Effector CD8-positive, alpha-beta T cell (primary cell): ENCODE results near the gene MAST1.
"Not testable (repeated sequence)": the region's sequence is repeated elsewhere in the genome, so short reads cannot be mapped to it uniquely, and the experiment has no call there.

ENCODE experiments used
- DNase-seq: peaks from one replicate; lab custom pipeline; 2025; lab: John Stamatoyannopoulos, UW

MAST1 gene

GRCh38 chr19:12840091-12841079, 2.1 kb downstream of the MAST1 start:
- peak; percentile 19 for DNase-seq

- DNase-seq = no peak
Observed at GRCh38 chr19:12841094-12841493, 2.8 kb downstream of the MAST1 start.

- no peak for DNase-seq
Observed at GRCh38 chr19:12842511-12842910, 4.2 kb downstream of the MAST1 start.

- no peak for DNase-seq
Observed at GRCh38 chr19:12843328-12843727, 5.0 kb downstream of the MAST1 start.

- no peak for DNase-seq
Observed at GRCh38 chr19:12843999-12844732, 5.9 kb downstream of the MAST1 start.

GRCh38 chr19:12846613-12847012, 8.3 kb downstream of the MAST1 start:
- DNase-seq = not testable (repeated sequence)

GRCh38 chr19:12847159-12848139, 9.1 kb downstream of the MAST1 start:
- DNase-seq = peak; percentile 79

GRCh38 chr19:12856653-12857052, 18.3 kb downstream of the MAST1 start:
- DNase-seq = no peak

GRCh38 chr19:12858041-12858928, 20.0 kb downstream of the MAST1 start:
- no peak for DNase-seq

- DNase-seq = no peak
Observed at GRCh38 chr19:12859546-12859945, 21.2 kb downstream of the MAST1 start.

- no peak for DNase-seq
Observed at GRCh38 chr19:12864143-12864542, 25.8 kb downstream of the MAST1 start.

- DNase-seq = no peak
Observed at GRCh38 chr19:12864721-12865715, 26.7 kb downstream of the MAST1 start.

- no peak for DNase-seq
Observed at GRCh38 chr19:12865746-12866415, 27.6 kb downstream of the MAST1 start.

GRCh38 chr19:12866416-12867119, 28.3 kb downstream of the MAST1 start:
- DNase-seq = no peak

GRCh38 chr19:12867120-12868099, 29.1 kb downstream of the MAST1 start:
- peak; percentile 68 for DNase-seq

- no peak for DNase-seq
Observed at GRCh38 chr19:12868540-12869112, 30.3 kb downstream of the MAST1 start.

- no peak for DNase-seq
Observed at GRCh38 chr19:12871681-12872080, 33.4 kb downstream of the MAST1 start.
